Nephron (organoid): ENCODE data around the gene GTF3C5.
"Not testable (repeated sequence)": the region's sequence is repeated elsewhere in the genome, so short reads cannot be mapped to it uniquely, and the experiment has no call there.

Source experiments
- H3K27ac Mint-ChIP-seq, 3 experiments: 2 replicates each; pipeline ENCODE4 v1.8.0; 2020; ENCODE audit warnings: mixed read lengths in 3 of 3, mild to moderate bottlenecking in 2 of 3, moderate library complexity in 1 of 3
- H3K27me3 Mint-ChIP-seq: 2 replicates; pipeline ENCODE4 v1.8.0; 2021; ENCODE audit warnings: low read depth, mild to moderate bottlenecking, moderate library complexity, mixed read lengths
- H3K36me3 Mint-ChIP-seq: 2 replicates; pipeline ENCODE4 v1.8.0; 2020; ENCODE audit warnings: low read depth, mixed read lengths
- H3K4me1 Mint-ChIP-seq: 2 replicates; pipeline ENCODE4 v1.8.0; 2020; ENCODE audit warnings: mixed read lengths
- H3K4me3 Mint-ChIP-seq, 3 experiments: 2 replicates each; pipeline ENCODE4 v1.8.0; 2020; ENCODE audit warnings: mild to moderate bottlenecking in 3 of 3, mixed read lengths in 3 of 3, moderate library complexity in 2 of 3
- H3K9me3 Mint-ChIP-seq: 2 replicates; pipeline ENCODE4 v1.8.0; 2020; ENCODE audit warnings: mixed read lengths
- CTCF ChIP-seq, 3 experiments: fragments of 200-600 bp; sonication (generic); IDR thresholded peaks; one replicate each; pipeline ENCODE4 v1.5.0; 2021; ENCODE audit warnings: antibody characterized with exemption in 3 of 3; ENCODE audit not compliant: unreplicated experiment in 3 of 3

The GTF3C5 gene

GRCh38 chr9:133031496-133031911 lies 707 bp downstream of the GTF3C5 start:
- Mint-ChIP-seq H3K4me3 (peak overlapping the region; percentile 94 to 99 (median 95)), H3K27me3 (no peaks in the 10 kb centered on the region), H3K4me1 (peaks cover 29% of the 10 kb centered on the region), H3K27ac (peak overlapping the region; percentile 95 to 99 (median 98)), H3K36me3 (peaks cover 53% of the 10 kb centered on the region), H3K9me3 (peaks cover 3% of the 10 kb centered on the region)
- TF ChIP-seq CTCF (IDR thresholded peaks at IDR 0.05; ENCODE audit: unreplicated experiment in 3 of 3), result no peak

DNA sequence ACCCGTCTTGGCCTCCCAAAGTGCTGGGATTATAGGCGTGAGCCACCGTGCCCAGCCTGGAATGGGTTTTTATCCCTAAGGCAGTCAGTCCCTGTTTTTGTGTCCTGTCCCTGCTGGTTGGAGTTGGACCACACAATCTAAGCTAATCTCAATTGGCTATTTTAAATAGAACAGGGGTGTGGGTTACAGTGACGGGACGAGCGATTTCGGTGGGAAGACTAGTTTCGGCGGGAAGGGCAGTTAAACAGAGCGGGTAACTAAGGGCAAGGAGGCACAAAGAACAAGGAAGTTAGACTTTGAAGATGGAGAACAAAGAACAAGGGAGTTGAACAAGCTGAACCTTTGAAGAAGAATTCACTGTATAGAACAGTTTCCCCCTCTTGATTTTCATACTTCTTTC lies 1.4 kb downstream of the GTF3C5 start:
- Mint-ChIP-seq H3K4me1 (peaks cover 29% of the 10 kb centered on the region), H3K27ac (peak overlapping the region in 2 of 3 experiments; percentile 26 to 60), H3K36me3 (peaks cover 60% of the 10 kb centered on the region), H3K27me3 (no peaks in the 10 kb centered on the region), H3K9me3 (peaks cover 3% of the 10 kb centered on the region), H3K4me3 (peak overlapping the region; percentile 94 to 99 (median 95))
- TF ChIP-seq CTCF (IDR thresholded peaks at IDR 0.05; ENCODE audit: unreplicated experiment in 3 of 3), result no peak

DNA sequence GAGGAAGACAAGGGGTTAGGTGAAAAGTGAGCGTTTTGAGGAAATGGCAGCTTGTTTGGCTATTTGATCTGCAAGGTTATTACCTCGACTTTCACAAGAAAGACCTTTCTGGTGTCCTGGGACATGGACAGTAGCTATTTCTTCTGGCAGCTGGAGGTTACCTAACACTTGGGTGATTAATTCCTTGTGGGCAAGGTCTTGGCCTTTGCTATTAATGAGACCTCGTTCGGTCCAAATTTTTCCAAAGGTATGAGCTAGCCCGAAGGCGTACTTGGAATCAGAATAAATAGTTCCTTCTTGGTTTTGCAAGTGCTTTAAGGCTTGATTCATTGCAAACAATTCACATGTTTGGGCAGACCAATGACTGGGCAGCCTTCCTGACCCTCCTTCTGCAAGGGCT lies 4.9 kb downstream of the GTF3C5 start:
- H3K27ac Mint-ChIP-seq, result no peak overlapping the region
- H3K4me3 Mint-ChIP-seq, result no peak overlapping the region
- no peak for TF ChIP-seq CTCF (IDR thresholded peaks at IDR 0.05; ENCODE audit: unreplicated experiment in 3 of 3)
- H3K9me3 Mint-ChIP-seq, result peaks cover 3% of the 10 kb centered on the region
- H3K4me1 Mint-ChIP-seq, result peaks cover 22% of the 10 kb centered on the region
- H3K27me3 Mint-ChIP-seq, result peaks cover 3% of the 10 kb centered on the region
- H3K36me3 Mint-ChIP-seq, result peaks cover 80% of the 10 kb centered on the region

DNA sequence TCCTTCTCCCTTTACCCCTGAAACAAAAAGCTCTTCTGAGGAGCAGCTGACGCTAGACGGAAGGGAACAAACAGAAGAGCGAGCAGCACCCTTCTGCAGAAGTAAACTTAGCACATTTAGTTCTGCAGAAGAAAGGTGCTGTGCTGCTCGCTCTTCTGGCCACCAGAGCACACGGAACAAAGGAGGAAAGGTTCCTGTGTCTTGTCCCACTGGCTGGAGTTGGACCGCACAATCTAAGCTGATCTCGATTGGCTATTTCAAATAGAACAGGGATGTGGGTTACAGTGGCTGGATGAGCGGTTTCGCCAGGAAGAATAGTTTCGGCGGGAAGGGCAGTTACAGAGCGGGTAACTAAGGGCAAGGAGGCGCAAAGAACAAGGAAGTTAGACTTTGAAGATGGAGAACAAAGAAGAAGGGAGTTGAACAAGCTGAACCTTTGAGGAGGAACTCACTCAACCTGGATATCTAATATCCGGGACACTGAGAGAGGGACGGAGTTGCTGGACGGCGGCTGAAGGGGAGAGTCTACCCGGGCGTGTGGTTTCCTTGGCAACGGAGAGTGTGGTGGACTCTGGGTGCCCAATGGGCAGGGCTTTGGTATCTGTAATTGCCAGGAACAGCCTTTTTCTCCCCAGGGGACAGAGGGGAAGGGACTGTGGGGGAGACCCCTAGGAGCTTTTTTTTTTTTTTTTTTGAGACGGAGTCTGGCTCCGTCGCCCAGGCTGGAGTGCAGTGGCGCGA lies 7.1 kb downstream of the GTF3C5 start:
- peaks cover 1% of the 10 kb centered on the region for H3K4me1 Mint-ChIP-seq
- peaks cover 3% of the 10 kb centered on the region for H3K27me3 Mint-ChIP-seq
- H3K9me3 Mint-ChIP-seq, result peaks cover 3% of the 10 kb centered on the region
- no peak for TF ChIP-seq CTCF (IDR thresholded peaks at IDR 0.05; ENCODE audit: unreplicated experiment in 3 of 3)
- peaks cover 78% of the 10 kb centered on the region for H3K36me3 Mint-ChIP-seq
- no peak overlapping the region for H3K27ac Mint-ChIP-seq
- no peak overlapping the region for H3K4me3 Mint-ChIP-seq

GRCh38 chr9:133040892-133041479 lies 10.2 kb downstream of the GTF3C5 start:
- H3K36me3 Mint-ChIP-seq, result peaks cover 72% of the 10 kb centered on the region
- H3K4me1 Mint-ChIP-seq, H3K27me3 Mint-ChIP-seq, H3K4me3 Mint-ChIP-seq, H3K27ac Mint-ChIP-seq, H3K9me3 Mint-ChIP-seq: not testable (repeated sequence)
- peak; percentile 37 to 55 (median 50) for TF ChIP-seq CTCF (IDR thresholded peaks at IDR 0.05; ENCODE audit: unreplicated experiment in 3 of 3)

GRCh38 chr9:133041958-133042357 lies 11.2 kb downstream of the GTF3C5 start:
- TF ChIP-seq CTCF (IDR thresholded peaks at IDR 0.05; ENCODE audit: unreplicated experiment in 3 of 3), result no peak
- peaks cover 3% of the 10 kb centered on the region for H3K27me3 Mint-ChIP-seq
- H3K4me3 Mint-ChIP-seq, result no peak overlapping the region
- H3K4me1 Mint-ChIP-seq, result no peaks in the 10 kb centered on the region
- H3K9me3 Mint-ChIP-seq, result no peaks in the 10 kb centered on the region
- no peak overlapping the region for H3K27ac Mint-ChIP-seq
- peaks cover 72% of the 10 kb centered on the region for H3K36me3 Mint-ChIP-seq
